GM18519 (cell line): ENCODE data around the gene STAT3.

ENCODE experiments used
- ATAC-seq: cut with Tn5 transposase; IDR thresholded peaks from one replicate; pipeline ENCODE4 v1.9.1; 2021; ENCODE audit warnings: mild to moderate bottlenecking, moderate library complexity; ENCODE audit not compliant: unreplicated experiment, low FRiP score

Gene STAT3

DNA sequence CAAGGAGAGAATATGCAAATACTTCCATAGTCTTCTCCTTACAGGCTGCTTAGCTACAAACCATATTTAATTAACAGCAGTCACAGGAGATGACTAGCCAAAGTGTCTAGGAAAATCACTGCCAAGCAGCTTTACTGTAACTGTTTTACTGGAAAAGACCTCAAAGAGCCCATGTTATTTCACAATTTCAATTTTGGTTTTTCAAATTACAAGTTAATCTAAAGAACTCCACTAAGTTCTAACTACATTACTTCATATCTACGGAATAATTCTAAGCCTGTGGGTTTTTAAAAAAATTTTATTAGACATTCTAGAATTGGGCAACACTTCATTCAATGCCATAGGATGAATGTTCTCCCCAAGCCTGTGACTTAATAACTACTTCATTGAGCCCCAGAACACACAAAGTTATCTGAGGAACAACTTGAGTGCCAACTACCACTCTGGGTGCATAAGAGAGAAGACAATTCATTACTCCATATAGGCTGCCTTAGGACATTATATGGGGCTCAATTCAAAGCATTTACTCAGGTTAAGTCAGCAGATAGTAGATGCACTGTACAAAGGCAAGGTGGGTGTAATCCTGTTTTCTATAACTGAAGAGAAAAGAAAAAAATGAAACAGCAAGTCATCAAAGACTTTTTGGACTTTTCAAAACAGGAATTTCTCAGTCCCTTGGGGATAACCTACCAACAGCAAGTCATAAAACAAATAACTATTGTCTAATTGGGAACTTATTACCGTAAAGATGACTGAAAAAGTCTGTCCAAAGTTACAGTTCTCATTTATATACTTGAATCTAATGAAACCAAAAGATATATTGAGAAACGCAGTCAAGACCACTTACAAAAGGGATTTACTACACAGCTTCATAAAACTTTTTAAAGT lies 33.0 kb downstream of the STAT3 start:
- ATAC-seq = no peak

- ATAC-seq = no peak
Measured at GRCh38 chr17:42348104-42348503, 40.1 kb downstream of the STAT3 start.

GRCh38 chr17:42347606-42348005 lies 40.6 kb downstream of the STAT3 start:
- ATAC-seq = no peak

DNA sequence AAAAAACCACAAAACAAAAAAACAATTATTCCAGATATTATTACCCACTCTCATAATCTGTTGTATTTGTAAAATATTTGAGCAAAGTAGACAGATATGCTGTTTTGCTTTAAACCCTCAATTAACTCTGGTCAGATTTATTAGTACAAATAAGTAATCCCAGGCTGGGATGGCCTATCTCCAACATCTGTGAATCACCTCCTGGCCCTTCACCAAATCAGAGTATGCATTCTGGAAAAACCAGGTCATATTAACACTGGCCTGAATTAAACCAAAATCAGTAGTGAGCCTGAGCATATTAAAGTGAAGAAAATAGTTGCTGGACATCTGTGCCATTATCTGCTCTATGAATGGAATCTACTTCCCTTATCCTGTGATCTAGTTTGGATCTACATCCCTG lies 41.0 kb downstream of the STAT3 start:
- no peak for ATAC-seq

- ATAC-seq = no peak
Measured at GRCh38 chr17:42346481-42346880, 41.8 kb downstream of the STAT3 start.

DNA sequence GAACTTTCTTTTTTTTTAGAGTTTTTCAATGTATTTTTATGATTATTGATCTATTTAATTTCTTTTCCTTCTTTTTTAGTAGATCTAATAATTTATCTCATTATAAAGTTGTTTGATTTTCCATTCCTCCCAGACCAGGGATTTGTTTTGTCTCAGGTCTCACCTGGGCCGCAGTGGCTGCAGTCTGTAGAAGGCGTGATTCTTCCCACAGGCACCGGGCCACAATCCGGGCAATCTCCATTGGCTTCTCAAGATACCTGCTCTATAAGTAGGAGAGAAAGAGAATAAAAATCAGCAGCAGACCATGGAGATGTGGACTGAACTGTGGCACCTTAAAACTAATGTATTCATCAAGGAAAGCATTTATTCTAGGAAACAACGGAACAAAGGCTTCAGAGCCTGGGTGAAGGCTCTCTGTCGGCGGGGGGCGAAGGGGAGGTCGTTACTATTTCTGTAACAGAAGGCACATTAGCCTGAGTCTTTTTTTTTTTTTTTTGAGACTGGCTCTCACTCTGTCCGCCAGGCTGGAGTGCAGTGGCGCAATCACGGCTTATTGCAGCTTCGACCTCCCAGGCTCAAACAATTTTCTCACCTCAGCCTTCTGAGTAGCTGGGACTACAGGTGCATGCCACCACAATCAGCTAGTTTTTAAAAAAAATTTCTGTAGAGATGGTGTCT lies 42.7 kb downstream of the STAT3 start:
- ATAC-seq = no peak

DNA sequence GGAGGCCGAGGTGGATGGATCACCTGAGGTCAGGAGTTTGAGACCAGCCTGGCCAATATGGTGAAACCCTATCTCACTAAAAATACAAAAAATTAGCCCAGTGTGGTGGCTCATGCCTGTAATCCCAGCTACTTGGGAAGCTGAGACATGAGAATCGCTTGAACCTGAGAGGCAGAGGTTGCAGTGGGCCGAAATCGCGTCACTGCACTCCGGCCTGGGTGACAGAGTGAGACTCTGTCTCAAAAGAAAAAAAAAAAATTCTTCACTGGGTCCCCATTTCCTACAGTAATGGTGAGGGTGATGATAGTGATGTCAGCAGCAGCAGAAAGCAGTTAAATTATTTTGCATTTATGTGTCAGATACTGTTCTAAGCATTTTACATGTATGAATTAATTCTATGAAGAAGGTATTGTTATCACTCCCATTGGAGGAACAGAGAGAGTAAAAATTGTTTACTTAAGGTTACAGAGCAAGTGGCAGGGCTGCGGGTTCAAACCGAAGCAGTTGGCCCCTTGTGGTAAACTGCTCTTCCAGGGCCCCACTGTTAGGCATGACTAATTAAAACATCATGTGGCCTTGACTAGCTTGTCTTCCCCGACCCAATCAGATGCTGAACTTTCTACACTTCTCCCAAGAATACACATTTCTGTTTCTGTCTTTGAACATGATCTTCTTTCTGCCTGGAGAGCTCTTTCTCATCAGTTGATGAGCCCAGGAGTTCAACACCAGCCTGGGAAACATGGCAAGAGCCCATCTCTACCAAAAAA lies 45.8 kb downstream of the STAT3 start:
- no peak for ATAC-seq

DNA sequence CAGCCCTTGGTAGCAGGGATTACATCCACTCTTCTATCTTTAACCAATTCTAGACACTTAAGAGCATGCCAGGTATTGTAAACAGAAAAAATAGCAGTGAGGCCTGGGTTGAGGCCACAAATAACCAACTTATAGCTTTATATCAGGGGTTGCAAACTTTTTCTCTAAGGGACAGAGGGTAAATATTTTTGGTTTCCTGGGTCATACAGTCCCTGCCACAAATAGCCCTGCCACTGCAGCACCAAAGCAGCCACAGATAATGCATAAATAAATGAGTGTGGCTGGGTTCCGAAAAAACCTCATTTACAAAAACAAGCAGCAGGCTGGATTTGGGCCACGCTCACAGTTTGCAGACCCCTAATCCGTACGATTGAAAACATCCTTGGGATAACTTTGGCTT lies 46.7 kb downstream of the STAT3 start:
- no peak for ATAC-seq

GRCh38 chr17:42340691-42341127 lies 47.5 kb downstream of the STAT3 start:
- ATAC-seq = no peak

GRCh38 chr17:42339221-42339620 lies 49.0 kb downstream of the STAT3 start:
- ATAC-seq = no peak

DNA sequence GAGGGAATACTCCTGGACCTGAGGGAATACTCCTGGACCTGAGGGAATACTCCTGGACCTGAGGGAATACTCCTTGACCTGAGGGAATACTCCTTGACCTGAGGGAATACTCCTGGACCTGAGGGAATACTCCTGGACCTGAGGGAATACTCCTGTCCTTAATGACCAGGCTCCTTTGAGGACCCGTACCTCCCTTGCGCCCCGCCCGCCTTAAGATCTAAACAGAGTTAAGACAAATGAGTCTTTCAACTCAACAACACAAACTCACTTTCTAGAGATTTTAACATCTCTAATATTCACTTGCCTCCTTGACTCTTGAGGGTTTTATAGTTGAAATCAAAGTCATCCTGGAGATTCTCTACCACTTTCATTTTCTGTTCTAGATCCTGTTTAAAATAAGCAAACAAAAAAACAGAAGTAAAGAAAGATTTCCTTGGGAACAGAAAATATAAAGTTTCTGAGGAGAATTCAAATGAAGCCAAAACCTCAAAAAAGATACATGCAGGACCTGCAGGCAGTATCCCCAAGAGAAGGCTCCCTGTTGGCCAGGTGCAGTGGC lies 49.7 kb downstream of the STAT3 start:
- no peak for ATAC-seq

DNA sequence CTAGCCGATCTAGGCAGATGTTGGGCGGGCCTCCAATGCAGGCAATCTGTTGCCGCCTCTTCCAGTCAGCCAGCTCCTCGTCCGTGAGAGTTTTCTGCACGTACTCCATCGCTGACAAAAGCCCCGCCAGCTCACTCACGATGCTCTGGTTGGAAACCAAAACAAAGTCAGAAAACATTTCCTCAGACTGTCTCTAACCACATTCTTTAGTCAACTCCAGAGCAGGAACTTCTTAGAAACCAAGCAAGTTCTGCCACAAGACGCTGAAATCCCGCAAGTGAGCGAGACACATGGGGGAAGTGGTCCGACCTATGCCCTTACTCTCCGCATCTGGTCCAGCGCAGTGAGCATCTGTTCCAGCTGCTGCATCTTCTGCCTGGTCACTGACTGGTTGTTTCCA lies 50.8 kb downstream of the STAT3 start:
- ATAC-seq = no peak

GRCh38 chr17:42334677-42335076 lies 53.6 kb downstream of the STAT3 start:
- ATAC-seq = no peak

DNA sequence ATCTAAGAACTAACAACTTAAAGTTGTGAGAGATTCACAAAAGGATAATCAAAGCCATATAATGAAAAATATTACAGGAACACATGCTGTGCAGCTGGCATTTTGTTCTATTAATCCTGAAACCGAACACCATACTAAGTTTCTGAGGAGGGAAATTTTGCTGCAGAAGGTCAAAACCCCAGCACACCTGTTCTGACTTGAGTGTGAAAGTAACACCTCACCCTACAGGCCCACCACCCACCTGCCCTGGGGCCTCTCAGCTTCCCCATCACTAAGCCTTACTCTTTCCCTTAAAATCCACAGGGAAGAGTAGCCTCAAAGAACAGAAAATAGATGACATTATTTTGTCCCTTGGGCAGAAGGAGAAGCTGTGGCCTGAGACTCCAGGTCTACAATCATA lies 55.2 kb downstream of the STAT3 start:
- ATAC-seq = no peak

GRCh38 chr17:42329025-42329976 lies 58.9 kb downstream of the STAT3 start:
- no peak for ATAC-seq

GRCh38 chr17:42325026-42325425 lies 63.2 kb downstream of the STAT3 start:
- ATAC-seq = no peak

GRCh38 chr17:42323268-42323773 lies 64.9 kb downstream of the STAT3 start:
- ATAC-seq = no peak

DNA sequence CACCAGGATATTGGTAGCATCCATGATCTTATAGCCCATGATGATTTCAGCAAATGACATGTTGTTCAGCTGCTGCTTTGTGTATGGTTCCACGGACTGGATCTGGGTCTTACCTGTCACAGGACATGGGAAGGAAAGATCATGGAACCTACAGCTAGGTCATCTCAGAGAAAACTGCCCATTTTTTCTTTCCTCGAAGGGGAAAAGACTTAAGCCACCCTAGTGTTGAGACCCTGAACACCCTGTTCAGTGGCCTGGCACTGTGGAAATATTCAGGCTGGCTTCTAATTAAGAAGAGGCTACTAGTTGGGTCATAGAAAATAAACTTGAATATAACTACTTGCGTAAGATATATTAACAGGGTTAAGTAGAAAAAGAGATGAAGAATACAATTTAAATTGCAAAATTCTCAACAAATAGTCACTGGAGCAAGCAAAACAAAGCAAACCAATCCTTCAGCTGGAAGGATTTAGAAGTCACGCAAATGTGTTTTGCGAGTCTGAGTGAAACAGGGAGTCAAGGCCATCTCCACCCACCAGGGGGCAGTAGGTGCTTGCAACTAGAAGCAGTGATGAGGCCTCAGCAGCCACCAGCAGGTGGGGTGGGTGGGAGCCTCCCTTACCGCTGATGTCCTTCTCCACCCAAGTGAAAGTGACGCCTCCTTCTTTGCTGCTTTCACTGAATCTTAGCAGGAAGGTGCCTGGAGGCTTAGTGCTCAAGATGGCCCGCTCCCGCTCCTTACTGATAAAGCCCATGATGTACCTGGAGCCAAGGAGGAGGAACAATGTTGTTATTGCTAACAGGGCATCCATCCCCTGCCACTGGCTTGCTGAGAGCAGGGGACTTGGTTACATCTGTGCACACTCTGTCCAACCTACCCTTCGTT lies 65.6 kb downstream of the STAT3 start:
- ATAC-seq = peak; percentile 49

- no peak for ATAC-seq
Measured at GRCh38 chr17:42321555-42321954, 66.7 kb downstream of the STAT3 start.
